Panc1 (cell line): ENCODE measurements around the gene TENT4B.

Source experiments
- CTCF ChIP-seq: fragments of 450-650 bp; IDR thresholded peaks from 2 replicates; pipeline ENCODE4 v1.5.1; 2017; ENCODE audit warnings: mild to moderate bottlenecking
- POLR2AphosphoS5 ChIP-seq: IDR thresholded peaks from 2 replicates; pipeline ENCODE4 v1.6.1; 2012; ENCODE audit warnings: mild to moderate bottlenecking, low read depth, low read length, moderate library complexity
- REST ChIP-seq, 2 experiments: IDR thresholded peaks; 2 replicates each; pipeline ENCODE4 v1.6.1; 2011 to 2012; ENCODE audit warnings: low read depth in 2 of 2, control low read depth in 1 of 2, low read length in 1 of 2, mild to moderate bottlenecking in 1 of 2, moderate library complexity in 1 of 2; ENCODE audit not compliant: insufficient read depth in 1 of 2
- SIN3A ChIP-seq: IDR thresholded peaks from 2 replicates; pipeline ENCODE4 v1.6.1; 2012; ENCODE audit warnings: low read depth, mild to moderate bottlenecking, low read length, moderate library complexity, borderline replicate concordance; ENCODE audit not compliant: insufficient read depth
- TCF7L2 ChIP-seq: IDR thresholded peaks from 2 replicates; pipeline ENCODE4 v1.6.1; 2011; ENCODE audit warnings: mild to moderate bottlenecking, low read depth, low read length, inconsistent platforms

GRCh38 chr16:50234771-50235556 is 81.9 kb downstream of the TENT4B start:
- TF ChIP-seq POLR2AphosphoS5 (no peak), CTCF (no peak), SIN3A (no peak), REST (IDR thresholded peaks at IDR 0.05; ENCODE audit: insufficient read depth in 1 of 2, low read depth in 2 of 2, low read length in 1 of 2) (no peak), TCF7L2 (no peak)
